SK-N-MC (cell line): Measurements from ENCODE around the gene GIMAP7.

Experiments used
- DNase-seq: peaks from one replicate; pipeline ENCODE4 v3.0.0-alpha.2; 2011; ENCODE audit warnings: low read depth, low spot score
- H3K27ac ChIP-seq: fragments of 200-600 bp; sonication (generic); 2 replicates; pipeline ENCODE4 v1.5.1; 2016; ENCODE audit warnings: mixed run types
- H3K36me3 ChIP-seq: fragments of 200-600 bp; sonication (generic); 2 replicates; pipeline ENCODE4 v1.6.1; 2017; ENCODE audit warnings: antibody characterized with exemption, low read length, mixed read lengths; ENCODE audit not compliant: insufficient read depth
- H3K4me3 ChIP-seq: fragments of 200-600 bp; sonication (generic); 2 replicates; pipeline ENCODE4 v1.5.1; 2016
- H3K9ac ChIP-seq: fragments of 200-600 bp; sonication (generic); 2 replicates; pipeline ENCODE4 v1.8.0; 2017; ENCODE audit warnings: mixed run types, mixed read lengths; ENCODE audit not compliant: insufficient read length
- H3K9me3 ChIP-seq: fragments of 200-600 bp; sonication (generic); 2 replicates; pipeline ENCODE4 v1.6.1; 2017; ENCODE audit warnings: low read depth, mild to moderate bottlenecking, antibody characterized with exemption, low read length, moderate library complexity, mixed read lengths
- EZH2 ChIP-seq: fragments of 200-600 bp; sonication (generic); IDR thresholded peaks from one replicate; pipeline ENCODE4 v1.6.1; 2017; ENCODE audit warnings: antibody characterized with exemption
- FOXP2 ChIP-seq: optimal IDR thresholded peaks from 2 replicates; pipeline ENCODE3; 2011; ENCODE audit warnings: mild to moderate bottlenecking, moderate library complexity; ENCODE audit not compliant: insufficient read depth; ENCODE audit errors: extremely low read length, control extremely low read depth
- POLR2AphosphoS5 ChIP-seq: IDR thresholded peaks from 2 replicates; pipeline ENCODE4 v1.6.1; 2012; ENCODE audit warnings: mild to moderate bottlenecking, low read depth, low read length, borderline replicate concordance

The GIMAP7 gene

DNA sequence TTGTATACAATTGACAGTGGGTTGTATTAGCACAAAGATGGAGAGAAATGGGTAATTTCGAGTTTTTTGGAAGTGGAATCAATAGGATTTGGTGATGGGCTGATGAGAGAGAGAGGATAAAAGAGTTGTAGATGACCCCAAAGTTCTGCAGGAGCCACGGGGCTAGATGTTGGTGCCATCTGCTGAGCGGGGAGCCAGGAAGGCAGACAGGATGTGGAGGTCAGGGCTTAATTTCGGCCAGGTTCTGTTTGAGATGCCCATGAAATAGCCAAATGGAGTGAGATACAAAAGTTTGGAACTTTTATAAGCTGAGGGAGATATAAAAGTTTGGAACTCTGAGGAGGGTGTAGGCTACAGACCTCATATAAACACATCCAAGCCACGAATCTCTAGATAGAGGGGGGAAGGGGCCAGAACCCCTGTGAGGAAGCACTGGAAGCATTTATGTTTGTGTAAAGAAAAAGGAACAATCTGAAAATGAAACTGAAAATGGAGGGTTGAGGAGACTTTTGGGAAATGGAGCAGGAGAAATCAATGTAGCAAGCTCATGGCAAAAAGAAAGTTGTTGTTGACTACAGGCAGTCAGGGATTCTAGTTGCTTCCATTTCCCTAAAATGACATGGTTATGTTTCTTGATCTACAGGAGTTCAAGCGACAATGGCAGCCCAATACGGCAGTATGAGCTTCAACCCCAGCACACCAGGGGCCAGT, 54.7 kb downstream of the GIMAP7 start:
- H3K4me3 ChIP-seq = no peak overlapping the region
- H3K27ac ChIP-seq = no peak overlapping the region
- no peaks in the 10 kb centered on the region for H3K9me3 ChIP-seq
- TF ChIP-seq EZH2 = no peak
- TF ChIP-seq FOXP2 = no peak
- TF ChIP-seq POLR2AphosphoS5 = no peak
- no peak overlapping the region for H3K9ac ChIP-seq
- DNase-seq = no peak
- H3K36me3 ChIP-seq = no peaks in the 10 kb centered on the region
